Measurements from ENCODE around the gene IL12RB1. TPM values are rescaled to one million over a fixed set of nuclear protein-coding genes. Genes with fewer than 3 reads are reported as not detected.

Gene IL12RB1
- total and polyA plus RNA-seq, 10 of the 15 experiments (the other 5 are each of a cell fraction or from before 2014, with no cell fraction given), result 2.8 to 29.9 (median 17.6) TPM

DNA sequence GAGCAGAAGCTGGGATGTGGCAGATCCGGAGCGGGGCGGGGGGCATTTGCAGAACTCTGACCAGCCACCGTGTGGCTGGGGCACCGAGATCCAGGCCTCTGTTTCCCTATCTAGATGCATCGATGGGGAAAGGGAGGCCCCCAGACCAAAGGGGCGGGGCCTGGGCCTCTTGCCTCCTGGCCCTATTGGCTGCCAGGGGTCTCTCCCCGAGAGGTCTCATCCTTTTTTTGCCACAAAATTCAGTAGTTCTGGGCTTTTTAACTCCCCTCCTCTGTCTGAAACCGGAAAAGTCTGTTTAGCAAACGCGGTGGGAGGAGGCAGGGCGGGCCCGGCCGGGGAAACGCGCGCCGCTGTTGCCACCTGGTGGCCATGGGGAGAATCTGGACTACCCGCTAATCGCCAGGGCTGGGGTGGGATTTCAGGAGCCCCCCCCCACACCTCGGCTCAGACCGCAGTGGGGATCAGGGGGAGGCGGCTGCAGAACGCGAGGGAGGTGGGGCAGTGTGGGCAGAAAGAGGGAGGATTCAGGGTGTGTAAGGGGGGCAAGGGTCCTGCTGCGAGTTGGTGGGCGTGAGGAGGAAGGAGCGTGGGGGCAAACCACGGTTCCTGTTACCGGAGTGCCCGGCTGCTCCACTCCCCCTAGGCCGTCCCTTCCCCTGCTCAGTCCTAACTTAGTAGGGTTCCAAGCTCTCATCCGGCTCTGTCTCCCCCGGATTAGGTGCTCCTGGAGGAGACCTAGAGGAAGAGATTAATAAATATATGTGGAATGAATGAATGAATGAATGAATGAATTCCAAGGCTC lies 28.3 kb downstream of the IL12RB1 start (continued):
- TF ChIP-seq SPI1 (IDR thresholded peaks at IDR 0.05; ENCODE audit: borderline replicate concordance, insufficient read depth, low read depth, low read length), result no peak
- TF ChIP-seq, protein P1, sequence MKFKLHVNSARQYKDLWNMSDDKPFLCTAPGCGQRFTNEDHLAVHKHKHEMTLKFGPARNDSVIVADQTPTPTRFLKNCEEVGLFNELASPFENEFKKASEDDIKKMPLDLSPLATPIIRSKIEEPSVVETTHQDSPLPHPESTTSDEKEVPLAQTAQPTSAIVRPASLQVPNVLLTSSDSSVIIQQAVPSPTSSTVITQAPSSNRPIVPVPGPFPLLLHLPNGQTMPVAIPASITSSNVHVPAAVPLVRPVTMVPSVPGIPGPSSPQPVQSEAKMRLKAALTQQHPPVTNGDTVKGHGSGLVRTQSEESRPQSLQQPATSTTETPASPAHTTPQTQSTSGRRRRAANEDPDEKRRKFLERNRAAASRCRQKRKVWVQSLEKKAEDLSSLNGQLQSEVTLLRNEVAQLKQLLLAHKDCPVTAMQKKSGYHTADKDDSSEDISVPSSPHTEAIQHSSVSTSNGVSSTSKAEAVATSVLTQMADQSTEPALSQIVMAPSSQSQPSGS (IDR thresholded peaks at IDR 0.05; ENCODE audit: low read length), result no peak
- no peak for TF ChIP-seq PKNOX1 (IDR thresholded peaks at IDR 0.05)
- TF ChIP-seq ZNF592 (IDR thresholded peaks at IDR 0.05), result 0 out of 2 replicates have a peak, but pooled peaks have one; percentile 13
- TF ChIP-seq SUZ12 (IDR thresholded peaks at IDR 0.05; ENCODE audit: unreplicated experiment), result no peak
- TF ChIP-seq ZNF622 (IDR thresholded peaks at IDR 0.05), result no peak
- TF ChIP-seq TCF7 (IDR thresholded peaks at IDR 0.05; ENCODE audit: borderline replicate concordance), result no peak
- no peak for TF ChIP-seq CBFB (IDR thresholded peaks at IDR 0.05; ENCODE audit: low read depth)
- TF ChIP-seq BMI1 (IDR thresholded peaks at IDR 0.05; ENCODE audit: borderline replicate concordance), result no peak
- no peak for TF ChIP-seq CBX3 (IDR thresholded peaks at IDR 0.05; ENCODE audit: borderline replicate concordance, low read depth)
- no peak for TF ChIP-seq KLF5 (IDR thresholded peaks at IDR 0.05; ENCODE audit: partially characterized antibody)
- TF ChIP-seq KAT2A (conservative IDR thresholded peaks at IDR 0.05; ENCODE audit: control insufficient read depth, low read depth, low read length), result no peak
- TF ChIP-seq EED (IDR thresholded peaks at IDR 0.05; ENCODE audit: low read depth), result no peak; the same call in 1 of the 2 replicates
- TF ChIP-seq, protein P2, sequence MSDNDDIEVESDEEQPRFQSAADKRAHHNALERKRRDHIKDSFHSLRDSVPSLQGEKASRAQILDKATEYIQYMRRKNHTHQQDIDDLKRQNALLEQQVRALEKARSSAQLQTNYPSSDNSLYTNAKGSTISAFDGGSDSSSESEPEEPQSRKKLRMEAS (IDR thresholded peaks at IDR 0.05; ENCODE audit: low read depth, low read length), result no peak
- TF ChIP-seq ZNF207 (IDR thresholded peaks at IDR 0.05; ENCODE audit: borderline replicate concordance), result 0 out of 2 replicates have a peak, but pooled peaks have one; percentile 30
- TF ChIP-seq NFYB (IDR thresholded peaks at IDR 0.05; ENCODE audit: insufficient read depth, low read depth, low read length), result peak; percentile 26; the same call in 1 of the 2 replicates
- 0 out of 2 replicates have a peak, but pooled peaks have one; percentile 7 for TF ChIP-seq MEF2A (IDR thresholded peaks at IDR 0.05; ENCODE audit: insufficient read depth, low read depth, low read length)
- TF ChIP-seq ZBTB11 (CRISPR knock-in tag; IDR thresholded peaks at IDR 0.05), result no peak

Measured in GM12878 (cell line).